Dedifferentiated amniotic fluid mesenchymal stem cell (primary cell): ENCODE data around the gene BPIFB1.

Experiments used
- DNase-seq: peaks from one replicate; pipeline ENCODE4 v3.0.0-alpha.2; 2016; ENCODE audit errors: extremely low spot score

The BPIFB1 gene, protein sequence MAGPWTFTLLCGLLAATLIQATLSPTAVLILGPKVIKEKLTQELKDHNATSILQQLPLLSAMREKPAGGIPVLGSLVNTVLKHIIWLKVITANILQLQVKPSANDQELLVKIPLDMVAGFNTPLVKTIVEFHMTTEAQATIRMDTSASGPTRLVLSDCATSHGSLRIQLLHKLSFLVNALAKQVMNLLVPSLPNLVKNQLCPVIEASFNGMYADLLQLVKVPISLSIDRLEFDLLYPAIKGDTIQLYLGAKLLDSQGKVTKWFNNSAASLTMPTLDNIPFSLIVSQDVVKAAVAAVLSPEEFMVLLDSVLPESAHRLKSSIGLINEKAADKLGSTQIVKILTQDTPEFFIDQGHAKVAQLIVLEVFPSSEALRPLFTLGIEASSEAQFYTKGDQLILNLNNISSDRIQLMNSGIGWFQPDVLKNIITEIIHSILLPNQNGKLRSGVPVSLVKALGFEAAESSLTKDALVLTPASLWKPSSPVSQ

GRCh38 chr20:33282991-33283555, at the start of gene BPIFB1:
Gene BPIFB1, plus strand, starts transcription at chr20:33283214. Its CDS starts 2,860 bp downstream, at chr20:33286074.
- no peak for DNase-seq

DNA sequence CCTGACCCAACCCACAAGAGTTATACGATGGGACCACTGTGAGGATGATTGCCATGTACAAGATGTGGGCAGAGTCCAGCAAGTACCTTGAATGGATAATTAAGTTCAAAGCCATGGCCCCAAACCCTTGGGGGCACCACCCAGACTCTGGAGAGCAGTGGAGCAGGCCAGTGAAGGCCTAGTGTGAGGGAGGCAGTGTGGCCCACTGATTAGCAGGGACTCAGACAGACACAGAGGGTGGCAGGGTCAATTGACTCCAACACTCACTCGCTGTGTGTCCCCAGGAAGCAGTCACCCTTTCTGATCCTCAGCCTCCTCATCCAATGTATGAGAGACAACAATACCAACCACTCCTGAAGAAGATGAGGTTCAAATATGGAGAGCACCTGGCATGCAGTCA, 49.0 kb upstream of the BPIFB1 start:
- DNase-seq, result no peak

- no peak for DNase-seq
Observed at GRCh38 chr20:33235696-33236095, 47.3 kb upstream of the BPIFB1 start, which contains the start of gene BPIFA1. Gene BPIFA1, plus strand, starts transcription at chr20:33235996. Its CDS starts 1,716 bp downstream, at chr20:33237712.

GRCh38 chr20:33236351-33236750, 46.7 kb upstream of the BPIFB1 start:
- DNase-seq, result no peak

DNA sequence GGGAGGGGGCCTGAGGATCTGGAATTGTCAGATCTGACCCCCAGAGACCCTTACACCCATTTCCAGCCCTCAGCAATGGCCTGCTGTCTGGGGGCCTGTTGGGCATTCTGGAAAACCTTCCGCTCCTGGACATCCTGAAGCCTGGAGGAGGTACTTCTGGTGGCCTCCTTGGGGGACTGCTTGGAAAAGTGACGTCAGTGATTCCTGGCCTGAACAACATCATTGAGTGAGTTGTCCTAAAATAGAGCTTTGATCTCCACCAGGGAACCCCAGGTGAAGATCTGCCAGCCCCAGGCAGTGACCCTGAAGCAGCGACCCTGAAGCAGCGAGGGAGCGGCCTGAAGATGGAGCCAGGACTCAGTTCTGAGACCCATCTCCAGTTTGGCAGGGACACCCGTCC, 45.0 kb upstream of the BPIFB1 start:
- DNase-seq, result no peak

DNA sequence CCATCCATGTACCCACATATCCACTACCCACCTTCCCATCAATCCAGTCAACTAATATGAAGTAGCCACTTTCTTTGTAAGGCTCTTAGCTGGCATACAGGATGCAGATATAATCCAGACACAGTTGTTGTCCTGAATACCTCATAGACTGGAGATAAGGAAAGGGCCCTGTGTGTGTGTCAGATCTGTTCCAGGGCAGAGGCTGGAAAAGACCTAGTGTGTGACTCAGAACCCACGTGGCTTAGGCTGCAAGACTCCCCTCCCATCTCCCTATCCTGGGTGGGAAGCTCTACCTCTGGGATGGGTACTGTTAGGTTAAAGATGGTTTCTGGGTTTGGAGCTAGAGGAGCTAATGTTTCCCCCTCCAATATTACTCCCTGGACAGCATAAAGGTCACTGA, 43.6 kb upstream of the BPIFB1 start:
- no peak for DNase-seq

DNA sequence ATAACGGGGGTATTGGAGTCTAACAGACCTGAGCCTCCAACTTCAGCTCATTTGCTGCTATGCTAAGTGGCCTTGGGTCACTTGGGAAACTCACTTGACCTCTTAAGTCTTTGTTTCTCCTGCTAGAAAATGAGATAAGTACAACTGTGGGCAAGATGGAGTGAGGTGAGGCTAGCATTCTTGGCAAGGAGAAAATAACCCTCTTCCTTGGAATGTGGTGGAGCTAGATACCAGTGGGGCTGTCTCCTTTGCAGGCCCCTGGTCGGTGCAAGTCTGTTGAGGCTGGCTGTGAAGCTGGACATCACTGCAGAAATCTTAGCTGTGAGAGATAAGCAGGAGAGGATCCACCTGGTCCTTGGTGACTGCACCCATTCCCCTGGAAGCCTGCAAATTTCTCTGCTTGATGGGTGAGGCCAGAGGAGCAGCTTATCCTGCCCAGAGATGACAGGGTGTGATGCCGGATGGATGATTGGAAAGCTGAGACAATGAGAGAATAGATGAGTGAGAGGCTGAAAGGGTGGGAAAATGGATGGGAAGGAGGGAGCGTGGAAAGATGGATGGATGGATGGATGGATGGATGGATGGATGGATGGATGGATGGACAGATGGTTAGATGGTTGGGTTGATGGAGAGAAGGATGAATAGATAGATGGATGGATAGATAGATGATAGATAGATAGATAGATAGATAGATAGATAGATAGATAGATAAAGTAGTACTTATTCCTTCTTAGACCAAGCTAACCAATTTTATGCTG, 42.9 kb upstream of the BPIFB1 start:
- DNase-seq, result no peak

DNA sequence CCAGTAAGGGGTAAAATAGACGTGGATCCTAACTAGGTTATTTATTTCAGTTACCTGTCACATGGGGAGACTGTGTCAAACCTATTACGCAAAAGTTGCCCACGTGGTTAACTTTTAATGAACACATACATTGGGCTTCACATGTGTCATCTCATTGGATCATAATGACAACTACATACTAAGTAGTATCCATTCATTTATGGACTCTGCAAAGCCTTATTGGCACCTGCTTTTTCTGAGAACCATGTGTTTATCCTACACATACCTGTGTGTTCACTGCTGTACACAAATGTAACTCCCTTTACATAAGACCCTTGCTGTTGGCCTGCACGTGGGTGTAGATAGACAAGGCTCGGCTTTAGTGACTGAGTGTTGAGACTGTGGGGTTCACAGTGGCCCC, 42.1 kb upstream of the BPIFB1 start:
- no peak for DNase-seq

DNA sequence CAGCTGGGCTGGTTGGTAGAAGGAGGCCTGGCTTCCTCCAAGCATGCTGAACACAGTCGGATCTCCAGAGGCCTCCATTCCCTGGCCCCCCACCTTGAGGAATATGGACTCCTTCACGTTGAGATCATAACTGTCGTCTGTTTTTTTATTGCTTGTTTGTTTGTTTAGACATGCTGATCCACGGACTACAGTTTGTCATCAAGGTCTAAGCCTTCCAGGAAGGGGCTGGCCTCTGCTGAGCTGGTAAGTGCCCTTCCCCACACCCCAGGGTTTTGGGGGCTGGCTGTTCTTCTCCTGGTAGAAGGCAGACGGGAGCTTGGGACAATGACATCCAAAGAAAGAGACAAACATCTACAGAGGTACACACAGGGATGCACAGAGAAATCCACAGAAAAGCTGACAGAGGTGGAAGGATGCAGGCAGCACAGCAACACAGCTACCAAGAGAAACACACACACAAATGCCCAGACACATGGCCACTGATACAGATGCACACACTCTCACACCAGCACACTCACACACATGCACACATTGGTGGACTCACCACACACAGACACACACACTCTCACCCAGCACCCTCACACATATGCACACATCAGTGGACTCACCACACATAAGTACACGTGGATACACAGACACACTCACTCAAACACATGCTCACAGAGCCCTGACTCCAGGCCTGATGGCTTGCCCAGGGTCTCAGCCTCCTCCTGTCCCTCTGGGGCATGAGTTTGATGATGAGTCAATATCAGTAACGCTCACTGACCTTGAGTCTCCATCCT, 40.5 kb upstream of the BPIFB1 start:
- DNase-seq, result no peak

DNA sequence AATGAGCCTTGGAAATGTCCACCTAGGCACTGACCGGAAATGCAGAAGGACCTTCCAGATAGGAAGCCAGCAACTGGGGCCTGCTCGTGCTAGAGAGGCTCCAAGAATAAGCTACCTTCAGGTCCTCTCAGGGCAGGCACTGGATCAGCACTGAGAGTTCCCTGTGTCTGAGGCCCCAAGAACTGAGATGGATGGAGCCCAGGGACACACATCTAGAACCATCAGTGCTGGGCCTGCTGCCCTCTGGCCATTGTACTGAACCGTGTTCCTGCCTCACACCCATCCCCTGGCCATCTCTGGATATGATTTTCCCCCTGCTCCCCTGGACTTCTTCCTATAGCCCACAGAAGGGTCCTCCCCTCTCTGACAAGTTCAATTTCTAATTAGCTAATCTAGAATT, 36.9 kb upstream of the BPIFB1 start:
- DNase-seq, result no peak

DNA sequence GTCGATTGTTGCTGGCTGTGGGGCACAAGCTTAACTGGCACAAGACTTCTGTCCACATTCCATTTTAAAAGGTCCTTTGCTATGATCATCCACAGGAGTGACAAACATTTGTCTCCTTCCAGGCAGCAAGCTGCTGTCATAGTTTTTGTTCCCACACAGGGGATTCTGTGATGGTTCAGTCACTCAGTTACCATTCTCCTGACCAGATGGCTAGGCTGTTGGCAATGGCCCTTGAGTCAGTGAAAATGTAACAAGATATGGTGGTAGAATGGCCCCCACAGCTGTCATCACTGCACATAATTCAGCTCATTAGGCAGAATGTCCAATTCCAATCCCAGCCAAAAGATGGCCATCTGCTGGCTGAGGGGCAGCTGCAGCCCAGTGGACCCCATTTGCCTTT, 33.6 kb upstream of the BPIFB1 start:
- no peak for DNase-seq

GRCh38 chr20:33250666-33251065, 32.3 kb upstream of the BPIFB1 start:
- no peak for DNase-seq

GRCh38 chr20:33251496-33251895, 31.5 kb upstream of the BPIFB1 start:
- DNase-seq, result no peak

GRCh38 chr20:33252460-33252859, 30.6 kb upstream of the BPIFB1 start:
- no peak for DNase-seq

GRCh38 chr20:33255005-33255404, 28.0 kb upstream of the BPIFB1 start:
- DNase-seq, result no peak

DNA sequence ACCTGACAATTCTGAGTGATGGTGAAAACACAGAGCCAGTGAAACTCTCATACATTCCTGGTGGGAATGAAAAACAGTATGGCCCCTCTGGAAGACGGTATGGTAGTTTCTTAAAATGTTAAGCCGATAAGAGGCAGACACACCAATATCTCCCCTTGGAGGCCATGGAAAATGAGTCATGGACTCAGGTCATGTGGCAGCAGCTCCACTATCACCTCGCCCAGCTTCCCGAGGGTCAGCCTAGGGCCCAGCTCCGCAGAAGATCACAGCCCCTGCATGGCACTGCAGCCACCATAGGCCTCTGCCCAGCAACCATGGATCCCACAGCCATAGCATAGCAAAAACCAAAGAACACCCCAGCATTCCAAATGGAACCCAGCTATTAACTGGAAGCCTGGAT, 25.8 kb upstream of the BPIFB1 start:
- DNase-seq, result no peak

- no peak for DNase-seq
Observed at GRCh38 chr20:33259371-33259770, 23.6 kb upstream of the BPIFB1 start.

DNA sequence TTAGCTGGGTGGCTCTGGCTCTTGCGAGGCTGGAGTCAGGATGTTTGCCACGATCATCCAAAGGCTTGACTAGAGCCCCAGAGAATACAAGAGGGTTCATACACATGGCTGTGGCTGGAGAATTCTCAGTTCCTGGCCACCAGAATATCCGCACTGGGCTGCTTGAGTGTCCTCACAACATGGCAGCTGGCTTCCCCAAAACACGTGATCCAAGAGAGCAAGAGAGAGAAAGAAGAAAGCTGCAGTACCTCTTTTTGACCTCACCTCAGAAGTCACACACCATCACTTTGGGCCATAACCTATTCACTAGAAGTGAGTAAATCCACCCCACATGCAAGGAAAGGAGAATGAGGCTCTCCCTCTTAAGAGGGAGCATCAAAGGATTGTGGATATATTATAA, 21.5 kb upstream of the BPIFB1 start:
- DNase-seq, result no peak

DNA sequence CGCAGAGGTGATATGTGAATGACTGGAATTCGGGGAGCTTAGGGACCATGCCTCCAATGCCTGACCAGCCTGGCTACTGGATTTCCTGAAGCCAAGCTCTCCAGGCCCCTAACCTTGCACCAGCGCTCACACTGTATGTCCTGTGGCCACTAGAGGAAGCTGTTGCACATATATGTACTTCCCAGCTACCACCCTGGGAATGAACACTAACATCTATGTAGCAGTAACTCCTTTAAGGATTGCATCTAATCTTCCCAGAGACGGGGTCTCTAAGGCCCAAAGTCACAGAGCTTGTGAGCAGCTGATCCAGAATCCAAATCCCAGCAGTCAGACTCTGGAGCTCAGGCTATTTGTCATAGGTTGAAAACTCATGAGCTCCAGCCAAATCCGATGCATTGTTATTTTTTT, 20.4 kb upstream of the BPIFB1 start:
- peak; percentile 22 for DNase-seq

GRCh38 chr20:33263784-33264183, 19.2 kb upstream of the BPIFB1 start:
- no peak for DNase-seq

DNA sequence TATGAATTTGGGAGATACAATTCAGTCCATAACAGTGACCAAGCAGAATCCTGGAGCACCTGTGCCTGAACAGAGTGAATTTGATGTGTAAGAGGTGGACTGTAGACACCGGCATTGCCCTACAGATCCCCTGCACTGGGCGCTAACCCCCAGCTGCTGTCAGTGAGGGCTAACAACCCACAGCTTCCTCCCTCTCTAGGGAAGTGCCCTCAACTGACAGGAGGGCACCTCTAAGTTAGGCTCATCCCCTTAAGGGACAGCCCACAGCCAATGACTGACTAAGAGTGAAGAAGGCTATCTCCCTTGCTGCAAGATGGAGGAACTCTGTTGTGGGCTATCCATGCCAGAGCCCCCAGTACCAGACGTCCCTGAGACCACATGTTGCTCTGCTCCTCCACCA, 15.3 kb upstream of the BPIFB1 start:
- DNase-seq, result no peak
